Heart left ventricle (tissue), 13 donors: Measurements from ENCODE around the gene RPLP2.
A peak's percentile ranks its signal among the peaks of the same experiment; 100 is the strongest.

Experiments used
- POLR2A ChIP-seq, 2 donors: fragments of 450-650 bp; IDR thresholded peaks; one replicate each; pipeline ENCODE4 v1.6.1; 2017; ENCODE audit warnings: antibody characterized with exemption in 2 of 2, mild to moderate bottlenecking in 2 of 2, moderate library complexity in 2 of 2
- TF ChIP-seq, protein P1 (sequence below), 12 donors: fragments of 200-600 bp; sonication (generic) in 4 of 12; IDR thresholded peaks; one replicate each; pipeline versions ENCODE4 v1.5.0 to v1.8.0; 2018 to 2022; ENCODE audit warnings: antibody characterized with exemption in 12 of 12, mild to moderate bottlenecking in 5 of 12
- donor health status: ischemic (EF 13 %, LVEDD 7.1; RV severe dilation, severe dysfunction).
- donor health status: DM: no; HTN: yes; CAD: no.
- donor health status: DM: no; HTN: no; CAD: no.
- donor health status: ischemic (EF 25% LVEDD 6.9; RV normal size, moderate dysfunction).
- donor health status: ischemic (EF 25% LVEDD 5.7; RV mildly dilated, moderate dysfunction).
- donor health status: ischemic (EF 35%, LVEDD 5.7; RV mildly dilated, moderate dysfunction).
- donor health status: nonischemic (EF 11% LVEDD 7.7; RV severe dilation, severe dysfunction).
- donor health status: DM: yes; HTN: yes; CAD: no.
- donor health status: PGD.
- donor health status: ischemic (EF 29% LVEDD 5.4; RV normal size, mild dysfunction).
- donor health status: nonischemic (EF 23%, LVEDD 6.1; RV moderate dilation, normal function).

DNA sequence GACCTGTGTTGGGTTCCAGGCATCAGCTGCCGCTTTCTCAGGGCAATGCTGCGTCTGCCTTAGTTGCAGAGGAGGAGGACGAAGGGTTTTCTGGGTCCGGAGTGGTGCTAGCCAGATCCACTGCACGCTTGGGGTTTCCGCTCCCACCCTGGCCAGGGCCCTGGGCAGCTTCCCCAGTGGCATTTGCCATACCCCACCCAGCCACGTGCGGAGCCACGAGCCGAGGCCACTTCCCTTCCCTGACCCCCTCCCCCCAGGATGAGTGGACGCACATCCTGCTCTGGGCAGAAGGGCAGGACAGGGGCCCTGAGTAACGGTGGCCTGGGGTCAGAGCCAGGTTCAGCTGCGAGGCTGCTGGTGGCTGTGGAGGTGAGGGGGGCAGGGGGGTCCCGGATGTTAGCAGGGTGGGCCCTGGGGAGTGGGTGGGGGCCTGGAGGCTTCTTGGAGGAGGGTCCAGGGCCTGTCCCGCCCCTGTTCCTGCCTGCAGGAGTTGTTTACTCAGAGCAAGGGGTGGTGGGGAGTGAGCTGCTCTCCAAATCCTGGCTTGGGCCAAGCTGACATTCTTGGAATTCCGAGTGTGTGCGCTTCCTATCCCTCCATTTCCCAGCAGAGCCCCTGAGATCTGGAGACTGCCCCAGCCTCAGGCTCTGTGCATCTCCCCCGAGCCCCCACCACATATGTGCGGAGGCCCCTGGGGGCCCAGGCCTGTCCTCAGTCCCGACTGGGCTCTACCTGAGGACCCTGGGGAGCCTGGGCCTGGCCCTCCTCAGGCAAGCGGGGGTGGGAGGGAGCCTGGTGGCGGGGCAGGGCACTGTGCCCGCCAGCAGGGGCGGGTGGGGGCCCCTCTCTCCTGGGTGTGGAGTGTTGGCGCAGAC lies 34.3 kb downstream of the RPLP2 start:
- TF ChIP-seq, protein P1, sequence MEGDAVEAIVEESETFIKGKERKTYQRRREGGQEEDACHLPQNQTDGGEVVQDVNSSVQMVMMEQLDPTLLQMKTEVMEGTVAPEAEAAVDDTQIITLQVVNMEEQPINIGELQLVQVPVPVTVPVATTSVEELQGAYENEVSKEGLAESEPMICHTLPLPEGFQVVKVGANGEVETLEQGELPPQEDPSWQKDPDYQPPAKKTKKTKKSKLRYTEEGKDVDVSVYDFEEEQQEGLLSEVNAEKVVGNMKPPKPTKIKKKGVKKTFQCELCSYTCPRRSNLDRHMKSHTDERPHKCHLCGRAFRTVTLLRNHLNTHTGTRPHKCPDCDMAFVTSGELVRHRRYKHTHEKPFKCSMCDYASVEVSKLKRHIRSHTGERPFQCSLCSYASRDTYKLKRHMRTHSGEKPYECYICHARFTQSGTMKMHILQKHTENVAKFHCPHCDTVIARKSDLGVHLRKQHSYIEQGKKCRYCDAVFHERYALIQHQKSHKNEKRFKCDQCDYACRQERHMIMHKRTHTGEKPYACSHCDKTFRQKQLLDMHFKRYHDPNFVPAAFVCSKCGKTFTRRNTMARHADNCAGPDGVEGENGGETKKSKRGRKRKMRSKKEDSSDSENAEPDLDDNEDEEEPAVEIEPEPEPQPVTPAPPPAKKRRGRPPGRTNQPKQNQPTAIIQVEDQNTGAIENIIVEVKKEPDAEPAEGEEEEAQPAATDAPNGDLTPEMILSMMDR (IDR thresholded peaks at IDR 0.05): peak in 2 of 12 donors; percentile 11
- TF ChIP-seq POLR2A (IDR thresholded peaks at IDR 0.05): peak in 1 of 2 donors; percentile 42
